GM23248 (cell line): ENCODE measurements around the gene PIGH. TPM values are rescaled to one million over a fixed set of nuclear protein-coding genes. Genes with fewer than 3 reads are reported as not detected.

ENCODE experiments used
- DNase-seq: peaks from one replicate; pipeline ENCODE4 v3.0.0-alpha.2; 2015
- H2AFZ ChIP-seq: fragments of 200-600 bp; sonication (generic); 2 replicates; pipeline ENCODE4 v1.6.1; 2016; ENCODE audit warnings: antibody characterized with exemption
- H3F3A ChIP-seq: fragments of 200-600 bp; sonication (generic); 2 replicates; pipeline ENCODE4 v1.6.1; 2016; ENCODE audit warnings: mild to moderate bottlenecking, antibody characterized with exemption, mixed run types; ENCODE audit not compliant: insufficient read depth
- H3K27ac ChIP-seq: fragments of 200-600 bp; sonication (generic); 2 replicates; pipeline ENCODE4 v1.5.1; 2016; ENCODE audit warnings: mild to moderate bottlenecking
- H3K27me3 ChIP-seq: fragments of 200-600 bp; sonication (generic); replicated peaks from 2 replicates; pipeline ENCODE4 v1.6.1; 2016; ENCODE audit warnings: mild to moderate bottlenecking; ENCODE audit not compliant: insufficient read depth
- H3K36me3 ChIP-seq: fragments of 200-600 bp; sonication (generic); 2 replicates; pipeline ENCODE4 v1.6.1; 2016; ENCODE audit warnings: low read depth, mild to moderate bottlenecking
- H3K4me1 ChIP-seq: fragments of 200-600 bp; sonication (generic); 2 replicates; pipeline ENCODE4 v1.6.1; 2016; ENCODE audit warnings: mild to moderate bottlenecking; ENCODE audit not compliant: insufficient read depth
- H3K4me2 ChIP-seq: fragments of 200-600 bp; sonication (generic); one replicate; pipeline ENCODE4 v1.6.1; 2016; ENCODE audit warnings: mild to moderate bottlenecking; ENCODE audit not compliant: unreplicated experiment
- H3K4me3 ChIP-seq: fragments of 200-600 bp; sonication (generic); 2 replicates; pipeline ENCODE4 v1.5.1; 2016; ENCODE audit warnings: mild to moderate bottlenecking
- H3K79me2 ChIP-seq: fragments of 200-600 bp; sonication (generic); 2 replicates; pipeline ENCODE4 v1.6.1; 2016; ENCODE audit warnings: mild to moderate bottlenecking; ENCODE audit not compliant: insufficient read depth
- H3K9ac ChIP-seq: fragments of 200-600 bp; sonication (generic); 2 replicates; pipeline ENCODE4 v1.6.1; 2016; ENCODE audit warnings: mild to moderate bottlenecking
- H3K9me2 ChIP-seq: fragments of 200-600 bp; sonication (generic); 2 replicates; pipeline ENCODE4 v1.6.1; 2016; ENCODE audit warnings: mixed run types, mild to moderate bottlenecking, moderate library complexity; ENCODE audit not compliant: insufficient read depth
- H3K9me3 ChIP-seq: fragments of 200-600 bp; sonication (generic); one replicate; pipeline ENCODE4 v1.6.1; 2017; ENCODE audit warnings: low read depth
- H4K20me1 ChIP-seq: fragments of 200-600 bp; sonication (generic); 2 replicates; pipeline ENCODE4 v1.6.0; 2016; ENCODE audit not compliant: insufficient read depth
- EZH2 ChIP-seq: fragments of 200-600 bp; sonication (generic); IDR thresholded peaks from 2 replicates; pipeline ENCODE4 v1.6.1; 2018; ENCODE audit warnings: antibody characterized with exemption, mild to moderate bottlenecking; ENCODE audit not compliant: insufficient read depth, poor library complexity, severe bottlenecking
- EZH2phosphoT487 ChIP-seq: fragments of 200-600 bp; sonication (generic); IDR thresholded peaks from 2 replicates; pipeline ENCODE4 v1.6.1; 2018; ENCODE audit warnings: antibody characterized with exemption, moderate library complexity, mild to moderate bottlenecking, low read depth; ENCODE audit not compliant: insufficient read depth
- WGBS, 2 experiments: methylation state at CpG; one replicate each; pipeline ENCODE4 v1.1.6; 2015 to 2017; ENCODE audit warnings: low lambda C conversion rate in 2 of 2, low coverage in 1 of 2; ENCODE audit errors: missing lambda C conversion rate in 2 of 2; 5-methylcytosine and 5-hydroxymethylcytosine counted together
- in situ Hi-C: fragments of 300-500 bp; cut with MboI; formaldehyde crosslinking; loops from 2 replicates; pipeline ENCODE4 v1.15.0; 2020
- polyA plus RNA-seq: library from polyadenylated mRNA; unstranded; fragments of >200 nt; fragmentation: Nextera tagmentation; extraction: Ambion mirVana; gene quantifications from 2 replicates; pipeline ENCODE4 v1.2.1, GENCODE V29; 2016
- total RNA-seq: library from RNA; depleted of rRNA; stranded (reverse); fragments of >200 nt; shearing (Covaris generic); gene quantifications from 2 replicates; pipeline ENCODE4 v1.2.3, GENCODE V29; 2014

Gene PIGH
- total and polyA plus RNA-seq, 2 experiments from 2014 or later = 10.8 to 23.4 TPM

DNA sequence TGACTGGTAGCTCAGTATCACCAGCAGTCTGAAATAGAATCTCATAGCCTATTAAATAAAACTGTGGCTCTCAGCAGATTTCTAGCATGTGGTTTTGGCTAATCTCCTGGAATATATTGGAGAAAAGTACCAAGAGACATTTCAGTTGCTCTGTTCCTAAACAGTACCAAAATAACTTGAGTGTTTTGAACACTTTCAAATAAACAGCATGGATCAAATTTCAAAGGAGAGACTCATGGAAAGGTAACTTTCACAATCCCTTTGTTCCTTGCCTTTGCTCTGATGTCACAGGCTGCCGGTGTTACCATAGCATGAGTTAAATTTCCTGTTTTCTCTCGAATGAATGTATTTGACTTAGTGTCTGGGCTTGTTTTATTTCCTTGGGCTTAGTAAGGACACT lies 23.0 kb upstream of the PIGH start:
- DNase-seq = peak; percentile 57
- Histone ChIP-seq H3K27ac (peak overlapping the region; percentile 83), H2AFZ (peak overlapping the region; percentile 79), H3K4me1 (peaks cover 17% of the 10 kb centered on the region), H3K4me3 (peak overlapping the region; percentile 29), H3K36me3 (no peaks in the 10 kb centered on the region), H4K20me1 (no peaks in the 10 kb centered on the region), H3K9me2 (no peaks in the 10 kb centered on the region), H3K9ac (peak overlapping the region; percentile 59), H3K27me3 (no peaks in the 10 kb centered on the region), H3K79me2 (no peaks in the 10 kb centered on the region), H3F3A (peaks cover 30% of the 10 kb centered on the region), H3K4me2 (peak overlapping the region; percentile 72), H3K9me3 (no peaks in the 10 kb centered on the region)
- TF ChIP-seq EZH2phosphoT487 = no peak
- TF ChIP-seq EZH2 = no peak
- WGBS, 2 experiments = 24 to 29% methylated on average over 2 of the region's 2 CpGs
- in situ Hi-C loops = no loop called here

DNA sequence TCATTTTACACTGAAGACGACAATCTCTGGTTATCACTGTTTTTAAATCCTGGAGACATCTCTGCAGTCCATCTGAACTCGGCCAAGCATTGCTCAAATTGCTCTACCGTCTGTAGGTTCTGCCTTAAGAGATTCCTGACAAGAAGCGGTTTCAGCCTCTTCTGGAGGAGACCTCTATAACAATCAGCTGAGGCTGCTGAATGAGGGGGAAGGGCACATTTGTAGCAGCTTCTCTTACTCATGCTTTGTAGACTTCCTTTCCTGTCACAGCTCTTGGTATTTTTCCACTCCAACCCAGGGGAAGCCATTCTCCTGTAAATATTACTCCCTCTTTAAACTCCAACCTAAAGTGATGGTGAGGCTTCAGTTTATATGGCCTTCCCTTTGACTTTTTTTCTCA lies 22.6 kb upstream of the PIGH start:
- peak; percentile 91 for DNase-seq
- no peaks in the 10 kb centered on the region for H4K20me1 ChIP-seq
- H3K9me3 ChIP-seq = no peaks in the 10 kb centered on the region
- H3K4me3 ChIP-seq = peak overlapping the region; percentile 29
- H3K9me2 ChIP-seq = no peaks in the 10 kb centered on the region
- WGBS, 2 experiments = 30 to 33% methylated on average over 4 of the region's 4 CpGs
- peaks cover 30% of the 10 kb centered on the region for H3F3A ChIP-seq
- H3K27ac ChIP-seq = peak overlapping the region; percentile 83
- H3K79me2 ChIP-seq = no peaks in the 10 kb centered on the region
- TF ChIP-seq EZH2phosphoT487 = no peak
- TF ChIP-seq EZH2 = no peak
- peak overlapping the region; percentile 79 for H2AFZ ChIP-seq
- peak overlapping the region; percentile 72 for H3K4me2 ChIP-seq
- no peaks in the 10 kb centered on the region for H3K36me3 ChIP-seq
- H3K4me1 ChIP-seq = peaks cover 17% of the 10 kb centered on the region
- peak overlapping the region; percentile 59 for H3K9ac ChIP-seq
- in situ Hi-C loops = no loop called here
- no peaks in the 10 kb centered on the region for H3K27me3 ChIP-seq

DNA sequence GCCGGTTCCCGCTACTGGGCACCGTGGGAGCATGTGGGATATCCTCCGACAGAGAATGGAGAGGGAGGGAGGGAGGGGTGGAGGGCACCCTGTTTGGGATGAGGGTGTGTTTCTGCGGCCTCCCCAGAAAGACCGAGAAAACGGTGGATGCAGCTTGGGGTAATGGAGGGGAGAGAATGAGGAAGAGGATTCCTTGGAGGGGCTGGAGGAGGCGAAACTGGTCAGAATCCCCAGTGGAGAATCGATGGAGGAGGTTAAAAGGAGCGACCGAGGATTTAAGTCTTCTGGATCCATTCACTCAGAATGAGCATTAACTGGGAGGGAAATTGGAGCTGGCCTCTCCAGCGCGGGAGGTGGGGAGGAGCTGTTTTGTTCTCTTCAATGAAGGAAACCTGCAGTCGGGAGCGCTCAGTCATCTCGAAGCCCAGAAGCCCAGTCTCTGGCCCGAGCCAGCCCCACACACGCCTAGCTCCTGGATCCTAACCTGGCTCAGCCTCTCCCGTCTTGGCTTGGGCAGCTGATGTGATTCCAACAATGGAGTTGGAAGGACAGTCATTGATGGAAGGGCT lies 20.2 kb upstream of the PIGH start:
- Histone ChIP-seq H3K4me1 (peaks cover 17% of the 10 kb centered on the region), H3K9ac (peak overlapping the region; percentile 77), H3F3A (peaks cover 30% of the 10 kb centered on the region), H3K36me3 (no peaks in the 10 kb centered on the region), H4K20me1 (no peaks in the 10 kb centered on the region), H3K9me2 (no peaks in the 10 kb centered on the region), H2AFZ (peak overlapping the region; percentile 96), H3K9me3 (no peaks in the 10 kb centered on the region), H3K4me2 (peak overlapping the region; percentile 93), H3K27me3 (no peaks in the 10 kb centered on the region), H3K4me3 (peak overlapping the region; percentile 82), H3K79me2 (no peaks in the 10 kb centered on the region), H3K27ac (no peak overlapping the region)
- WGBS, 2 experiments = 11 to 12% methylated on average over 15 to 19 of the region's 19 CpGs
- in situ Hi-C loops = no loop called here
- DNase-seq = peak; percentile 48
- no peak for TF ChIP-seq EZH2
- TF ChIP-seq EZH2phosphoT487 = no peak

DNA sequence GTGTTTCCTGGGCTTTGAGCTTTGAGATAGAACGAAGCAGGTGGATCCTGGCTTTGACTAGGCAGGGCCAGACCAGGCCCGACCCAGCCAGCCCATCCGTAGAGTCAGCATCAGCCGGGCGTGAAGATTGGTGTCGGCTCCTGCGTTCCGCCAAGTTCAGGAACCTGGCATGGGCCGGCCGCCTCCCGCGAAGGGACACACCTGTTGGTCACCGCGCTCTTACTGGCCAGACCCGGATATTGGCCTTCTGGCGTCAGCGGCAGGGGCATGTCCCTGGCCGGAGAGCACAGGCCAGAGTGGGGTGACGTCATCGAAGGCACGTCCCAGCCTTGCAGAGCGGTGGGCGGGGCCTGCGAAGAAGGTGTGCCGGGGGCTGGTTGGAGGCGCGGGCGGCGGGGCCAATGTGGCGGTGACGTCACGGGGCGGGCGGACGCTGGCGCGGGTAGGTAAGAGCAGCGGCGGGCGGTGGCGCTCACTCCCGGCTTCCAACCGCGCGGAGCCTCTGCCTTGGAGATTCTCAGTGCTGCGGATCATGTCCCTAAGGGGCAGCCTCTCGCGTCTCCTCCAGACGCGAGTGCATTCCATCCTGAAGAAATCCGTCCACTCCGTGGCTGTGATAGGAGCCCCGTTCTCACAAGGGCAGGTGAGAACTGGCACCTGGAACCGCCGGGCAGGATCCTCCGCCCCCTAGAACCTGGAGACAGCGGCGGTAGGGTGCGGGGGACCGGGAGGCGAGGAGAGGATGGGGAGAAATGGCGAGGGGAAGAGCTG lies 19.6 kb upstream of the PIGH start, which contains the start of gene ARG2:
TSS of gene ARG2 (plus strand) at position 475 of the 771 bp plus-strand sequence. CDS start at position 533, 58 bp downstream.
- H3K4me1 ChIP-seq = peaks cover 17% of the 10 kb centered on the region
- peak within 1 kb of the TSS; percentile 77 for H3K9ac ChIP-seq
- peak within 1 kb of the TSS; percentile 63 for H3K27ac ChIP-seq
- no peaks in the 10 kb centered on the region for H3K27me3 ChIP-seq
- peak within 1 kb of the TSS; percentile 96 for H2AFZ ChIP-seq
- no peaks in the 10 kb centered on the region for H3K36me3 ChIP-seq
- H3K4me2 ChIP-seq = peak within 1 kb of the TSS; percentile 93
- 2 to 3% methylated on average over 46 to 59 of the region's 62 CpGs for WGBS, 2 experiments
- TF ChIP-seq EZH2phosphoT487 (no peak), EZH2 (no peak)
- H3K9me2 ChIP-seq = no peaks in the 10 kb centered on the region
- peak; percentile 99 for DNase-seq
- in situ Hi-C loops = no loop called here
- no peaks in the 10 kb centered on the region for H3K9me3 ChIP-seq
- no peaks in the 10 kb centered on the region for H3K79me2 ChIP-seq
- peaks cover 30% of the 10 kb centered on the region for H3F3A ChIP-seq
- H4K20me1 ChIP-seq = no peaks in the 10 kb centered on the region
- H3K4me3 ChIP-seq = peak within 1 kb of the TSS; percentile 82
